Measurements from ENCODE around the gene HOXD11. TPM values are rescaled to one million over a fixed set of nuclear protein-coding genes. Genes with fewer than 3 reads are reported as not detected.
A peak's percentile ranks its signal among the peaks of the same experiment; 100 is the strongest.

Gene HOXD11
- total RNA-seq, 6 donors from 2014 or later: not detected

DNA sequence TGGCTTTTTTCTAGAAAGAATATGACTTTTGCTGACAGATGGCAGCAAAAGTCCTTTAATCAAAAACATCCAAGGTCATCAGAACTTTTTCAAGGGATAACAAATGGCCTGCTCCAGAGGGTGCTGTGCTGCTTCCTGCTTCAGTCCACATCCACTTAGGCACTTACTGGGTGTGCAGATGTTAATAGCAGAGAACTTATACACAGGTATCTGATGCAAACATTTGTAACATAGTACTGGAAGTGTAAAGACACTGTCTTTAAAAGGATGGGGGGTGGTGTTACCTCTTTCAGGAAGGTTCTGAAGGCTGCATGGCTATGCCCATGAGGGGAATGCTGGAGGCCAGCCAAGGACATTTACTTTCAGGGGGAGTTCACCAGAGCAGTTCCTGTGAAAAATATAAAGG is 28.0 kb downstream of the HOXD11 start:
- H3K27ac ChIP-seq: no peak overlapping the region
- peaks cover 19 to 41% (median 27%) of the 10 kb centered on the region in 4 donors for H3K4me1 ChIP-seq
- H3K36me3 ChIP-seq: no peaks in the 10 kb centered on the region
- TF ChIP-seq CTCF (IDR thresholded peaks at IDR 0.05) (no peak), POLR2AphosphoS5 (IDR thresholded peaks at IDR 0.05) (no peak), POLR2A (IDR thresholded peaks at IDR 0.05) (no peak), EP300 (IDR thresholded peaks at IDR 0.05) (no peak)
- no peak overlapping the region for H3K4me3 ChIP-seq
- no peaks in the 10 kb centered on the region for H3K9me3 ChIP-seq
- DNase-seq: no peak
- peaks cover 0 to 81% (median 42%) of the 10 kb centered on the region in 4 donors for H3K27me3 ChIP-seq
- ATAC-seq (ENCODE audit: low FRiP score in 2 of 2): no peak

GRCh38 chr2:176136374-176137251 is 29.5 kb downstream of the HOXD11 start:
- H3K27me3 ChIP-seq: peaks cover 0 to 71% (median 43%) of the 10 kb centered on the region in 4 donors
- H3K27ac ChIP-seq: no peak overlapping the region
- TF ChIP-seq EP300 (IDR thresholded peaks at IDR 0.05) (no peak), POLR2A (IDR thresholded peaks at IDR 0.05) (no peak), CTCF (IDR thresholded peaks at IDR 0.05) (no peak), POLR2AphosphoS5 (IDR thresholded peaks at IDR 0.05) (no peak)
- DNase-seq (peak in 1 of 2 donors; percentile 78), ATAC-seq (ENCODE audit: low FRiP score in 2 of 2) (peak in 1 of 2 donors; percentile 50)
- WGBS, 2 donors: 5 to 6% methylated on average over 38 to 56 of the region's 71 CpGs
- H3K4me3 ChIP-seq: peak overlapping the region in 3 of 4 donors; percentile 14 to 40 (median 33)
- peaks cover 21 to 44% (median 29%) of the 10 kb centered on the region in 4 donors for H3K4me1 ChIP-seq
- H3K36me3 ChIP-seq: no peaks in the 10 kb centered on the region
- H3K9me3 ChIP-seq: no peaks in the 10 kb centered on the region

- Histone ChIP-seq H3K4me1 (peaks cover 21 to 41% (median 26%) of the 10 kb centered on the region in 4 donors), H3K4me3 (peak overlapping the region in 1 of 4 donors; percentile 40), H3K9me3 (no peaks in the 10 kb centered on the region), H3K27me3 (peaks cover 0 to 65% (median 44%) of the 10 kb centered on the region in 4 donors), H3K36me3 (no peaks in the 10 kb centered on the region), H3K27ac (no peak overlapping the region)
- no peak for ATAC-seq (ENCODE audit: low FRiP score in 2 of 2)
- no peak for DNase-seq
- WGBS, 2 donors: 20 to 25% methylated on average over 1 to 2 of the region's 2 CpGs
- TF ChIP-seq EP300 (IDR thresholded peaks at IDR 0.05) (no peak), CTCF (IDR thresholded peaks at IDR 0.05) (no peak), POLR2A (IDR thresholded peaks at IDR 0.05) (no peak), POLR2AphosphoS5 (IDR thresholded peaks at IDR 0.05) (no peak)
Measured at GRCh38 chr2:176137252-176137580, 30.1 kb downstream of the HOXD11 start.

- peaks cover 0 to 58% (median 41%) of the 10 kb centered on the region in 4 donors for H3K27me3 ChIP-seq
- no peaks in the 10 kb centered on the region for H3K36me3 ChIP-seq
- 41 to 44% methylated on average over 8 of the region's 8 CpGs for WGBS, 2 donors
- no peak for TF ChIP-seq POLR2AphosphoS5 (IDR thresholded peaks at IDR 0.05)
- no peak for TF ChIP-seq EP300 (IDR thresholded peaks at IDR 0.05)
- TF ChIP-seq POLR2A (IDR thresholded peaks at IDR 0.05): no peak
- no peak for TF ChIP-seq CTCF (IDR thresholded peaks at IDR 0.05)
- H3K9me3 ChIP-seq: no peaks in the 10 kb centered on the region
- ATAC-seq (ENCODE audit: low FRiP score in 2 of 2) (no peak), DNase-seq (no peak)
- no peak overlapping the region for H3K4me3 ChIP-seq
- peaks cover 21 to 38% (median 24%) of the 10 kb centered on the region in 4 donors for H3K4me1 ChIP-seq
- H3K27ac ChIP-seq: no peak overlapping the region
Measured at GRCh38 chr2:176137906-176138305, 30.8 kb downstream of the HOXD11 start.

Data from upper lobe of left lung (tissue), 6 donors.